GM10248 (cell line): ENCODE measurements around the gene CPN2.
A peak's percentile ranks its signal among the peaks of the same experiment; 100 is the strongest.

Source experiments
- CTCF ChIA-PET: fragments of 300-600 bp; sonication (Branson Sonifier 250); formaldehyde crosslinking; extraction: SDS; loops from one replicate; lab custom pipeline; 2021; ENCODE audit warnings: antibody characterized with exemption; lab: Yijun Ruan, JAX
- POLR2A ChIA-PET: fragments of 350-650 bp; sonication (Branson Sonifier 250); formaldehyde crosslinking; extraction: SDS; loops from one replicate; lab custom pipeline; 2020; ENCODE audit warnings: antibody characterized with exemption; lab: Yijun Ruan, JAX
- DNase-seq: peaks from one replicate; pipeline ENCODE4 v3.0.0; 2012; ENCODE audit errors: extremely low spot score
- CTCF ChIP-seq: IDR thresholded peaks from 2 replicates; pipeline ENCODE4 v1.5.1; 2012; ENCODE audit warnings: mild to moderate bottlenecking, low read depth; ENCODE audit errors: extremely low read depth, missing control alignments, control extremely low read depth

Gene CPN2

GRCh38 chr3:194346621-194347020 lies 4.5 kb downstream of the CPN2 start:
- ChIA-PET POLR2A (no interaction called here), CTCF (interaction anchor here (2.7 to 6.7 kb wide), 4 partner anchors 12 to 566 kb away, joined by 7 to 96 read pairs (median 44); no protein-coding TSS in a partner anchor)
- DNase-seq: no peak
- no peak for TF ChIP-seq CTCF

DNA sequence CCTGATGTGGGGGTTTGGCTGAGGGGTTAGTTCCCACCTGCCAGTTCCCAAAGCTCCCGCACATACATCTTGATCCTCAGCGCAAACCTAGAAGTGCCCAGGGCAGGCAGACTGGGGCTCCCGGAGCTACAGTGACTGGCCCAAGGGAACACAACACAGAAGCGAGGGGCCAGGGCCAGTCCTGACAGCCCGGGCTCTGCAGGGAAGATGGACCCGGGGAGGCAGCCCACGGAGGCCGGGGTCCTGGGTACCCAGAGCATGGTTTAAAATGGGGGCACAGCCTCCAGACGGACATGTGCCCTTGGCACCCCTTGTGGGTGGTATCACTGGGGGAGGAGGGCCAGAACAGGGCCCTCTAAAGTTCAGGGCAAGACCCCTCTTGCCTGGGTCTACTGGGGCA lies 5.1 kb downstream of the CPN2 start:
- no peak for DNase-seq
- ChIA-PET CTCF (interaction anchor here (1.4 to 6.7 kb wide), 5 partner anchors 12 to 565 kb away, joined by 4 to 96 read pairs (median 19); no protein-coding TSS in a partner anchor), POLR2A (no interaction called here)
- no peak for TF ChIP-seq CTCF

DNA sequence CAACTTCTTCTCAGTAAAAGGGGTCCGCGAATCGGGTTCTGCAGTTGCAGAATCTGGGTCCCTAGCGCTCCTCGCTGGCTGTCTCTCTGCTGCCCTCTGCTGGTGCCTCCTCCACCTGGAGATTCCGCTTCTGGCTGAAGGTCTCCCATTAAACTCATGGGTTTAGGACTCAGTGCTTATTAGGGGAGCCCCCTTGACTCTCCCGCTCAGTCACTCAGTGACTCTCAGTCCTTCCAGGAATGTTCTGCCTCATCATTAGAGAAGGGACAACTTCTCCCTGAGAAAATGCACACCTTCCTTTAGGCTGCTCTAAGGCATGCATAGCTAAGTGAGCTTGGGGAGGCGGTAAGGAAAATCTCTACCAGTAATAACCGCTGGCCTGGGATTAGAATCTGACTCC lies 7.1 kb downstream of the CPN2 start:
- DNase-seq: peak; percentile 84
- ChIA-PET POLR2A (no interaction called here), CTCF (interaction anchor here (0.6 to 6.7 kb wide), 30 partner anchors 10 to 680 kb away, joined by 3 to 96 read pairs (median 4); partner anchors contain the start of gene GP5)
- peak; percentile 88 for TF ChIP-seq CTCF

- CTCF ChIA-PET: interaction anchor here (0.7 to 6.7 kb wide), 26 partner anchors 10 to 679 kb away, joined by 3 to 96 read pairs (median 4); partner anchors contain the start of gene GP5
- TF ChIP-seq CTCF: no peak
- DNase-seq: no peak
- POLR2A ChIA-PET: no interaction called here
These were observed 7.6 kb downstream of the CPN2 start for GRCh38 chr3:194343561-194343893.

- POLR2A ChIA-PET: no interaction called here
- DNase-seq: no peak
- no peak for TF ChIP-seq CTCF
- CTCF ChIA-PET: interaction anchor here (0.7 to 6.7 kb wide), 29 partner anchors 9 to 679 kb away, joined by 3 to 96 read pairs (median 4); partner anchors contain the start of gene GP5
These were observed 8.1 kb downstream of the CPN2 start for GRCh38 chr3:194342861-194343560.

DNA sequence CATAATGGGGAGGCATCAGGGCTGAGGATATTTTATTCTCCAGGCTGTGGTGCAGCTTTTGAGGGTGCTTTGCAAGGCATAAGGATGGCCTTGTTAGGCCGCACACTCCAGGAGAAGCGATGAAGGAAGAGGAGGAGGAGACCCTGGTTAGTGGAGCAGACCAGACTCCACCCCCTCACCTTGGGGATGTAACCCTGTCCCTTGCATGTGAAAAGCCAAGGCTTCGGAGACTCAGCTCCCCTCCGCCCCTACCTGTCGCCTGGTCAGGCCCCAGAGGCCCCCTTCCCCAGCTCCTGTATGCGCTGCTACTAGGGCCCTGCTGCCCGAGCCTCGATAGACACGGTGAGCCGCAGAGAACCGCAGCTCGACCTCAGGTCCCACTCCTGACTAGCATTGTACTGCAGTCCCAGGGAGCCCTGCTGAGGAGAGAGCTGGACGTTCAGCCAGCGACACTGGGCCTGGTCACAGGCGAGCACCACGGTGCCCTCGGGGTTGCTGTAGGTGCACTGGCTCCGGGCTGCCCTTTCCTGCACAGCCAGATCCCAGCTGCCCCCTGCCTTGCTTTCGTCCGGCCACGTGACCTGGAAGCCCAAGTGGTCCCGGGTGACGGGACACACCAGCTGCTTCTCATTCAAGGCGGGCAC lies 10.2 kb downstream of the CPN2 start:
- ChIA-PET CTCF (interaction anchor here (0.7 to 6.7 kb wide), 5 partner anchors 7 to 560 kb away, joined by 3 to 96 read pairs (median 5); no protein-coding TSS in a partner anchor), POLR2A (no interaction called here)
- TF ChIP-seq CTCF: no peak
- no peak for DNase-seq
